Stomach (tissue), 9 donors: Measurements from ENCODE around the gene MAPT. TPM values are rescaled to one million over a fixed set of nuclear protein-coding genes. Genes with fewer than 3 reads are reported as not detected.

Experiments
- DNase-seq, 2 donors: peaks; one replicate each; pipeline versions ENCODE4 v3.0.0 to v3.0.0-alpha.2; 2013 to 2019
- H3K27ac ChIP-seq, 5 donors: fragments of 200-600 bp in 4 of 5; sonication (generic) in 4 of 5; one replicate each; pipeline ENCODE4 v1.5.1; 2013 to 2019; ENCODE audit warnings: mild to moderate bottlenecking in 1 of 5, moderate library complexity in 1 of 5
- H3K27me3 ChIP-seq, 3 donors: fragments of 200-600 bp; sonication (generic); one replicate each; pipeline ENCODE4 v1.5.1; 2017 to 2019; ENCODE audit warnings: mixed run types in 1 of 3
- H3K36me3 ChIP-seq, 4 donors: fragments of 200-600 bp; sonication (generic); 1 replicate in 3 of 4; 2 replicates in 1 of 4; pipeline ENCODE4 v1.5.1; 2016 to 2019
- H3K4me1 ChIP-seq, 4 donors: fragments of 200-600 bp; sonication (generic); one replicate each; pipeline ENCODE4 v1.5.1; 2016 to 2019
- H3K4me3 ChIP-seq, 4 donors: fragments of 200-600 bp; sonication (generic) in 3 of 4; one replicate each; pipeline ENCODE4 v1.5.1; 2016 to 2019; ENCODE audit warnings: mild to moderate bottlenecking in 1 of 4
- H3K9me3 ChIP-seq, 4 donors: fragments of 200-600 bp; sonication (generic); one replicate each; pipeline ENCODE4 v1.5.1; 2016 to 2019
- EP300 ChIP-seq: sonication (generic); formaldehyde crosslinking; IDR thresholded peaks from one replicate; pipeline ENCODE4 v1.6.1; 2017; ENCODE audit warnings: antibody characterized with exemption
- POLR2A ChIP-seq, 4 donors: fragments of 450-650 bp; IDR thresholded peaks; one replicate each; pipeline ENCODE4 v1.6.1; 2016; ENCODE audit warnings: antibody characterized with exemption in 4 of 4, control low read depth in 2 of 4, mild to moderate bottlenecking in 1 of 4, moderate library complexity in 1 of 4
- POLR2AphosphoS5 ChIP-seq, 3 donors: sonication (generic); formaldehyde crosslinking; IDR thresholded peaks; one replicate each; pipeline ENCODE4 v1.6.1; 2016; ENCODE audit warnings: antibody characterized with exemption in 3 of 3
- WGBS, 5 donors: extraction: QIAGEN DNeasy Blood & Tissue Kit in 3 of 5; methylation state at CpG; one replicate each; pipeline versions ENCODE4 v1.1.5 to v1.1.7; 2013 to 2018; 5-methylcytosine and 5-hydroxymethylcytosine counted together
- intact Hi-C: fragments of 100-400 bp; cut with DNase I; formaldehyde crosslinking; loops from one replicate; pipeline ENCODE4 v1.15.1; 2023; ENCODE audit warnings: low total_unique reads
- polyA plus RNA-seq, 3 donors: library from polyadenylated mRNA; stranded (reverse); fragments of 200-250 nt; gene quantifications; one replicate each; pipeline ENCODE4 v1.2.3, GENCODE V29; 2013
- total RNA-seq, 5 donors: library from RNA; depleted of rRNA; stranded (reverse); fragments of >200 nt; gene quantifications; one replicate each; pipeline versions ENCODE4 v1.1.0 to v1.2.3, GENCODE V29; 2014 to 2016
- TF ChIP-seq, protein P1 (sequence below), 7 experiments: fragments of 450-650 bp in 4 of 7; fragments of 200-600 bp in 3 of 7; sonication (generic) in 3 of 7; IDR thresholded peaks; one replicate each; pipeline ENCODE4 v1.5.1; 2016 to 2019; ENCODE audit warnings: antibody characterized with exemption in 7 of 7, control low read depth in 2 of 7, mild to moderate bottlenecking in 1 of 7
- donor health status: healthy with polysubstance abuse.
- donor health status: Bipolar disorder and iron deficiency.
- donor health status: healthy.

The MAPT gene
- total and polyA plus RNA-seq, 8 donors = 0.44 to 4.1 (median 1.7) TPM; not detected in 1

DNA sequence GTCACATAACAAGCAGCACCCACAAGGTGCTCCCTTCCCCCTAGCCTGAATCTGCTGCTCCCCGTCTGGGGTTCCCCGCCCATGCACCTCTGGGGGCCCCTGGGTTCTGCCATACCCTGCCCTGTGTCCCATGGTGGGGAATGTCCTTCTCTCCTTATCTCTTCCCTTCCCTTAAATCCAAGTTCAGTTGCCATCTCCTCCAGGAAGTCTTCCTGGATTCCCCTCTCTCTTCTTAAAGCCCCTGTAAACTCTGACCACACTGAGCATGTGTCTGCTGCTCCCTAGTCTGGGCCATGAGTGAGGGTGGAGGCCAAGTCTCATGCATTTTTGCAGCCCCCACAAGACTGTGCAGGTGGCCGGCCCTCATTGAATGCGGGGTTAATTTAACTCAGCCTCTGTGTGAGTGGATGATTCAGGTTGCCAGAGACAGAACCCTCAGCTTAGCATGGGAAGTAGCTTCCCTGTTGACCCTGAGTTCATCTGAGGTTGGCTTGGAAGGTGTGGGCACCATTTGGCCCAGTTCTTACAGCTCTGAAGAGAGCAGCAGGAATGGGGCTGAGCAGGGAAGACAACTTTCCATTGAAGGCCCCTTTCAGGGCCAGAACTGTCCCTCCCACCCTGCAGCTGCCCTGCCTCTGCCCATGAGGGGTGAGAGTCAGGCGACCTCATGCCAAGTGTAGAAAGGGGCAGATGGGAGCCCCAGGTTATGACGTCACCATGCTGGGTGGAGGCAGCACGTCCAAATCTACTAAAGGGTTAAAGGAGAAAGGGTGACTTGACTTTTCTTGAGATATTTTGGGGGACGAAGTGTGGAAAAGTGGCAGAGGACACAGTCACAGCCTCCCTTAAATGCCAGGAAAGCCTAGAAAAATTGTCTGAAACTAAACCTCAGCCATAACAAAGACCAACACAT lies 104.9 kb downstream of the MAPT start, which contains the start of gene STH:
STH (plus strand) TSS at position 264 of the 913 bp plus-strand sequence; CDS start at position 294, 30 bp downstream.
- no peak within 1 kb of the TSS for H3K27ac ChIP-seq
- no peak for DNase-seq
- intact Hi-C loops = no loop called here
- TF ChIP-seq POLR2AphosphoS5 (IDR thresholded peaks at IDR 0.05) = no peak
- TF ChIP-seq, protein P1, sequence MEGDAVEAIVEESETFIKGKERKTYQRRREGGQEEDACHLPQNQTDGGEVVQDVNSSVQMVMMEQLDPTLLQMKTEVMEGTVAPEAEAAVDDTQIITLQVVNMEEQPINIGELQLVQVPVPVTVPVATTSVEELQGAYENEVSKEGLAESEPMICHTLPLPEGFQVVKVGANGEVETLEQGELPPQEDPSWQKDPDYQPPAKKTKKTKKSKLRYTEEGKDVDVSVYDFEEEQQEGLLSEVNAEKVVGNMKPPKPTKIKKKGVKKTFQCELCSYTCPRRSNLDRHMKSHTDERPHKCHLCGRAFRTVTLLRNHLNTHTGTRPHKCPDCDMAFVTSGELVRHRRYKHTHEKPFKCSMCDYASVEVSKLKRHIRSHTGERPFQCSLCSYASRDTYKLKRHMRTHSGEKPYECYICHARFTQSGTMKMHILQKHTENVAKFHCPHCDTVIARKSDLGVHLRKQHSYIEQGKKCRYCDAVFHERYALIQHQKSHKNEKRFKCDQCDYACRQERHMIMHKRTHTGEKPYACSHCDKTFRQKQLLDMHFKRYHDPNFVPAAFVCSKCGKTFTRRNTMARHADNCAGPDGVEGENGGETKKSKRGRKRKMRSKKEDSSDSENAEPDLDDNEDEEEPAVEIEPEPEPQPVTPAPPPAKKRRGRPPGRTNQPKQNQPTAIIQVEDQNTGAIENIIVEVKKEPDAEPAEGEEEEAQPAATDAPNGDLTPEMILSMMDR (IDR thresholded peaks at IDR 0.05) = no peak
- no peak for TF ChIP-seq POLR2A (IDR thresholded peaks at IDR 0.05)
- TF ChIP-seq EP300 = no peak
- peaks cover 7 to 18% (median 16%) of the 10 kb centered on the region in 4 donors for H3K4me1 ChIP-seq
- no peaks in the 10 kb centered on the region for H3K9me3 ChIP-seq
- H3K4me3 ChIP-seq = no peak within 1 kb of the TSS
- H3K27me3 ChIP-seq = no peaks in the 10 kb centered on the region
- H3K36me3 ChIP-seq = no peaks in the 10 kb centered on the region
- 79 to 87% (median 85%) methylated on average over 8 of the region's 8 CpGs for WGBS, 5 donors

GRCh38 chr17:45999900-46000290 lies 105.5 kb downstream of the MAPT start:
- Histone ChIP-seq H3K27ac (no peak overlapping the region), H3K4me3 (no peak overlapping the region), H3K4me1 (peaks cover 7 to 24% (median 19%) of the 10 kb centered on the region in 4 donors), H3K27me3 (no peaks in the 10 kb centered on the region), H3K36me3 (no peaks in the 10 kb centered on the region), H3K9me3 (no peaks in the 10 kb centered on the region)
- 77 to 87% (median 82%) methylated on average over 9 of the region's 9 CpGs for WGBS, 5 donors
- intact Hi-C loops = no loop called here
- TF ChIP-seq, protein P1 (IDR thresholded peaks at IDR 0.05) = no peak
- TF ChIP-seq EP300 = no peak
- no peak for TF ChIP-seq POLR2A (IDR thresholded peaks at IDR 0.05)
- no peak for TF ChIP-seq POLR2AphosphoS5 (IDR thresholded peaks at IDR 0.05)
- DNase-seq = no peak

DNA sequence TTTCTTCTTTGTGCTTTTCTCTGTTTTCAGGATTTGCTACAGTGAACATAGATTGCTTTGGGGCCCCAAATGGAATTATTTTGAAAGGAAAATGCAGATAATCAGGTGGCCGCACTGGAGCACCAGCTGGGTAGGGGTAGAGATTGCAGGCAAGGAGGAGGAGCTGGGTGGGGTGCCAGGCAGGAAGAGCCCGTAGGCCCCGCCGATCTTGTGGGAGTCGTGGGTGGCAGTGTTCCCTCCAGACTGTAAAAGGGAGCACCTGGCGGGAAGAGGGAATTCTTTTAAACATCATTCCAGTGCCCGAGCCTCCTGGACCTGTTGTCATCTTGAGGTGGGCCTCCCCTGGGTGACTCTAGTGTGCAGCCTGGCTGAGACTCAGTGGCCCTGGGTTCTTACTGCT lies 105.9 kb downstream of the MAPT start:
- WGBS, 5 donors = 63 to 80% (median 65%) methylated on average over 7 of the region's 7 CpGs
- intact Hi-C loops = no loop called here
- peaks cover 7 to 24% (median 19%) of the 10 kb centered on the region in 4 donors for H3K4me1 ChIP-seq
- no peak overlapping the region for H3K27ac ChIP-seq
- TF ChIP-seq, protein P1 (IDR thresholded peaks at IDR 0.05) = no peak
- TF ChIP-seq EP300 = no peak
- DNase-seq = no peak
- no peaks in the 10 kb centered on the region for H3K36me3 ChIP-seq
- no peaks in the 10 kb centered on the region for H3K27me3 ChIP-seq
- H3K4me3 ChIP-seq = no peak overlapping the region
- no peaks in the 10 kb centered on the region for H3K9me3 ChIP-seq

GRCh38 chr17:46000757-46001156 lies 106.4 kb downstream of the MAPT start:
- no peak for DNase-seq
- TF ChIP-seq EP300 (no peak), POLR2A (IDR thresholded peaks at IDR 0.05) (no peak), POLR2AphosphoS5 (IDR thresholded peaks at IDR 0.05) (no peak)
- TF ChIP-seq, protein P1 (IDR thresholded peaks at IDR 0.05) = no peak
- H3K36me3 ChIP-seq = no peaks in the 10 kb centered on the region
- 49 to 83% (median 62%) methylated on average over 2 of the region's 2 CpGs for WGBS, 5 donors
- H3K27me3 ChIP-seq = no peaks in the 10 kb centered on the region
- peaks cover 7 to 24% (median 19%) of the 10 kb centered on the region in 4 donors for H3K4me1 ChIP-seq
- intact Hi-C loops = no loop called here
- H3K4me3 ChIP-seq = no peak overlapping the region
- no peak overlapping the region for H3K27ac ChIP-seq
- no peaks in the 10 kb centered on the region for H3K9me3 ChIP-seq
